HFF-Myc (cell line): ENCODE measurements around the gene ZYG11A.

Source experiments
- DNase-seq: peaks from one replicate; pipeline ENCODE4 v3.0.0-alpha.2; 2011; ENCODE audit warnings: low read depth; ENCODE audit errors: extremely low read depth
- H3K4me3 ChIP-seq: replicated peaks from 2 replicates; pipeline ENCODE4 v1.5.1; 2011; ENCODE audit warnings: low read depth, mild to moderate bottlenecking, control low read depth, low read length
- CTCF ChIP-seq: IDR thresholded peaks from 2 replicates; pipeline ENCODE4 v1.5.1; 2012; ENCODE audit warnings: mild to moderate bottlenecking, low read depth, low read length, control low read depth; ENCODE audit errors: missing control alignments

The ZYG11A gene

DNA sequence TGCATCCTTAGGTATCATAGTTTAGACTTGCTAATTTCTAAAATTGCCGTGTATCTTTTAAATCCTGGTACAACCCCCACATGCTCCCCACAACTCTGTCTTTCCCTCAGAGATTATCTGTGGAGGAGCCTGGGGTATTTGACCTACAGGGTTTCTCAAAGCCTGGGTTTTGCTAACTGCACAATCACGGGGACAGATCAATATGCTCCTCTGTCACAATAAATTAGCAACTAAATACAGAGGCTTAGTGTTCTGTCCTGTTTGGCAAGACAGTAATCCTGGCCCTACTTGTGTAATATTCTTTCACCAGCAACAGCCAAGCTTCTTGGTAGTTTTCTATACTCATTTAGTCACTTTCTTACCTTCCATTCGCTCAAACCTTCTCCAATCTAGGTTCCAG is 70.5 kb downstream of the ZYG11A start:
- H3K4me3 ChIP-seq: no peak overlapping the region
- TF ChIP-seq CTCF: no peak
- DNase-seq: no peak

GRCh38 chr1:52913537-52913936 is 71.0 kb downstream of the ZYG11A start:
- no peak for DNase-seq
- TF ChIP-seq CTCF: no peak
- H3K4me3 ChIP-seq: no peak overlapping the region

- no peak overlapping the region for H3K4me3 ChIP-seq
- no peak for DNase-seq
- no peak for TF ChIP-seq CTCF
Measured at GRCh38 chr1:52914463-52914862, 71.9 kb downstream of the ZYG11A start.

DNA sequence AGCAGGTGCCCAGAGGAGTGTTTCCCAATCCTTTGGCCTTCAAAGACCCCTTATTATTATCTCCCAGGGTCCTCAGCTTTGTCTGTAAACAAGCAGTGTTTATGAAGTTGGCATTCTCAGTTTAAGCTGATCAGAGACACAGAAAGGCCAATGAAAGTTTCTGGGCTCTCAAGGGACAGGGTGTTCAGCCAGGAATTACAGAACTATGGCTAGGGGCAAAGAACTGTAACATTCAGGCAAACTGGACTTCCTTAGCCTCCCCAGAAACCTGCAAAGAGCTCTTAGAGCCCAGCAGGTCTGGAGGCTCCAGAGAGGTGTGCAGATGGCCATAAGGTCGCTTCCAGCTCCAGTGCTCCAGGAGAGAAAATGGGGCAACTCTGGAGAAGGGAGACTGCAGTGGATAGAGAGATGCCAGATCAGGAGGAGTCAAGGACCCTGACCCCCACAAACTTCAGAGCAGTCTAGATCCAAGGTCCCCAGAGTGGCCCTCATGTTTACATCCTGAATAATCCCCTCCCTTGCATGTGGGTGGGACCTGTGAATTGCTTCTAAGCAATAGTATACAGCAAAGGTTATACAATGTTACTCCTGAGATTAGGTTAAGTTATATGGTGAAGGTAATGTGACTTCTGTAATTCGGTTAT is 72.8 kb downstream of the ZYG11A start:
- TF ChIP-seq CTCF: no peak

GRCh38 chr1:52915855-52916220 is 73.3 kb downstream of the ZYG11A start:
- TF ChIP-seq CTCF: no peak
- H3K4me3 ChIP-seq: no peak overlapping the region
- no peak for DNase-seq

More for the DNA sequence above, 72.8 kb downstream of the ZYG11A start:
- no peak for DNase-seq
- no peak overlapping the region for H3K4me3 ChIP-seq

- no peak for DNase-seq
- no peak overlapping the region for H3K4me3 ChIP-seq
- no peak for TF ChIP-seq CTCF
Measured at GRCh38 chr1:52916241-52916975, 73.8 kb downstream of the ZYG11A start.

- no peak for DNase-seq
- TF ChIP-seq CTCF: no peak
- H3K4me3 ChIP-seq: no peak overlapping the region
Measured at GRCh38 chr1:52917156-52917555, 74.6 kb downstream of the ZYG11A start.
